Measurements from ENCODE around the gene EPS15.

- TF ChIP-seq CTCF (IDR thresholded peaks at IDR 0.05; ENCODE audit: low read length) (no peak), EZH2 (IDR thresholded peaks at IDR 0.05; ENCODE audit: borderline replicate concordance, low read length) (no peak)
These were observed 19.4 kb downstream of the EPS15 start for GRCh38 chr1:51499694-51500093.
